ENCODE results near the gene RPS6KL1. TPM values are rescaled to one million over a fixed set of nuclear protein-coding genes. Genes with fewer than 3 reads are reported as not detected.

The RPS6KL1 gene
- total RNA-seq, 1 donor from 2014 or later, result 5.8 TPM

DNA sequence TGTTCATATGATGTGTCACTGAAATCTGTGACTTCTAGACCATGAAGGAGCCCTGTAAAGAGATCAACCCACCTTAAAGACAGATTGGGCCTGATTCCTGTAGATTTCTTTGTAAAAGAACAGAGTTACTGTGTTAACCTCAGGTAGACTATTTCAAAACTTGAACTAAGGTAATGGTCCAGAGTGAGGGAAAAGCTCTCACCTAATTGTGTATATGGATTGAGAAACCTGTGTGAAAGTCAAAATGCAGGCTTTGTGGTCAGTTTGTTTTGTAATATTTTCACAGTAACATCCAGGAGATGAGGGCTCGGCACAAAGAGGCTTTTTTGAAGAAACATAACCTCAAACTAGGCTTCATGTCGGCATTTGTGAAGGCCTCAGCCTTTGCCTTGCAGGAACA is 25.0 kb downstream of the RPS6KL1 start:
- no peak for DNase-seq (ENCODE audit: low spot score)
- Mint-ChIP-seq H3K4me1 (ENCODE audit: low read depth) (no peaks in the 10 kb centered on the region), H3K4me3 (ENCODE audit: unreplicated experiment) (no peak overlapping the region), H3K27me3 (ENCODE audit: low read depth) (no peaks in the 10 kb centered on the region), H3K36me3 (ENCODE audit: low read depth) (peaks cover 62% of the 10 kb centered on the region), H3K27ac (ENCODE audit: unreplicated experiment) (no peak overlapping the region), H3K9me3 (ENCODE audit: low read depth) (no peaks in the 10 kb centered on the region)
- TF ChIP-seq, protein P1, sequence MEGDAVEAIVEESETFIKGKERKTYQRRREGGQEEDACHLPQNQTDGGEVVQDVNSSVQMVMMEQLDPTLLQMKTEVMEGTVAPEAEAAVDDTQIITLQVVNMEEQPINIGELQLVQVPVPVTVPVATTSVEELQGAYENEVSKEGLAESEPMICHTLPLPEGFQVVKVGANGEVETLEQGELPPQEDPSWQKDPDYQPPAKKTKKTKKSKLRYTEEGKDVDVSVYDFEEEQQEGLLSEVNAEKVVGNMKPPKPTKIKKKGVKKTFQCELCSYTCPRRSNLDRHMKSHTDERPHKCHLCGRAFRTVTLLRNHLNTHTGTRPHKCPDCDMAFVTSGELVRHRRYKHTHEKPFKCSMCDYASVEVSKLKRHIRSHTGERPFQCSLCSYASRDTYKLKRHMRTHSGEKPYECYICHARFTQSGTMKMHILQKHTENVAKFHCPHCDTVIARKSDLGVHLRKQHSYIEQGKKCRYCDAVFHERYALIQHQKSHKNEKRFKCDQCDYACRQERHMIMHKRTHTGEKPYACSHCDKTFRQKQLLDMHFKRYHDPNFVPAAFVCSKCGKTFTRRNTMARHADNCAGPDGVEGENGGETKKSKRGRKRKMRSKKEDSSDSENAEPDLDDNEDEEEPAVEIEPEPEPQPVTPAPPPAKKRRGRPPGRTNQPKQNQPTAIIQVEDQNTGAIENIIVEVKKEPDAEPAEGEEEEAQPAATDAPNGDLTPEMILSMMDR (IDR thresholded peaks at IDR 0.05), result no peak

DNA sequence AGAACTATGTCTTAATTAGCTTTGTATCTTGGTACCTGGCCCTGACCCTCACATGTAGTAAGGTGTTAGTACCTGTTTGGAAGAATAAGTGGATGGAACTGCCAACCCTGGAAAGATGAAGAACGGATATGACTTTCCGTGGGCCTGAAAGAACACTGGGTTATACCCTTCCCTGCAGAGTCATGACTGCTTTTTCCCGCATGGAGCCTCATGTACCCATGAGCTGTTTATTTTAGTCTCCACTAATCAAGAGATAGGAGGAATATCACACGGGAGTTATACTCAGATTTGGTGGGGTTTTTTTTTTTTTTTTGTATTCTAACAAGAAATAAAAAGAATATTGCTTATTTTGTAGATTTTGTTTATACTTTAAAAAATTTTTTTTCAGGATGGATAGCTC is 25.4 kb downstream of the RPS6KL1 start:
- H3K4me1 Mint-ChIP-seq (ENCODE audit: low read depth), result no peaks in the 10 kb centered on the region
- no peaks in the 10 kb centered on the region for H3K27me3 Mint-ChIP-seq (ENCODE audit: low read depth)
- H3K27ac Mint-ChIP-seq (ENCODE audit: unreplicated experiment), result no peak overlapping the region
- H3K9me3 Mint-ChIP-seq (ENCODE audit: low read depth), result no peaks in the 10 kb centered on the region
- H3K4me3 Mint-ChIP-seq (ENCODE audit: unreplicated experiment), result no peak overlapping the region
- peaks cover 61% of the 10 kb centered on the region for H3K36me3 Mint-ChIP-seq (ENCODE audit: low read depth)
- no peak for DNase-seq (ENCODE audit: low spot score)
- TF ChIP-seq, protein P1 (IDR thresholded peaks at IDR 0.05), result no peak

DNA sequence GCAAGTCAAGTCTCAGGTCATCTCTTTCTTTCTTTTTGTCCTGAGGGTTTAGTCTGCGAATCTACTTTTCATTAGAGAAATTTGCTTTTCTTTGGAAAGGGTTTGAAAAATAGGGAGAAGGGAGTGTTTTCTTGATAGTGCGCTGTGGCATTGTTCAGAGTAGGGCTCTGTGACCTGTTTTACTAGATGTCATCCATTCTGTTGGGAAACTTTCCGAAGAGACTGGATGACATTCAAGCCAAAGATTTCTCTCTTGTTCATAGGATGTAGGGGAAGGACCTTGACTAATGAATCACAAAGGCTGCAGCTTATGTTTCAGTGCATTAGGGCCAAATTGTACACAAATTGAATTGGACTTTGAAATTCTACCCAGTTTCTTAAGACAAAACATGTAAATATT is 26.7 kb downstream of the RPS6KL1 start:
- H3K4me3 Mint-ChIP-seq (ENCODE audit: unreplicated experiment), result no peak overlapping the region
- TF ChIP-seq, protein P1 (IDR thresholded peaks at IDR 0.05), result no peak
- DNase-seq (ENCODE audit: low spot score), result no peak
- H3K9me3 Mint-ChIP-seq (ENCODE audit: low read depth), result no peaks in the 10 kb centered on the region
- H3K36me3 Mint-ChIP-seq (ENCODE audit: low read depth), result peaks cover 62% of the 10 kb centered on the region
- peaks cover 7% of the 10 kb centered on the region for H3K4me1 Mint-ChIP-seq (ENCODE audit: low read depth)
- H3K27ac Mint-ChIP-seq (ENCODE audit: unreplicated experiment), result no peak overlapping the region
- no peaks in the 10 kb centered on the region for H3K27me3 Mint-ChIP-seq (ENCODE audit: low read depth)

DNA sequence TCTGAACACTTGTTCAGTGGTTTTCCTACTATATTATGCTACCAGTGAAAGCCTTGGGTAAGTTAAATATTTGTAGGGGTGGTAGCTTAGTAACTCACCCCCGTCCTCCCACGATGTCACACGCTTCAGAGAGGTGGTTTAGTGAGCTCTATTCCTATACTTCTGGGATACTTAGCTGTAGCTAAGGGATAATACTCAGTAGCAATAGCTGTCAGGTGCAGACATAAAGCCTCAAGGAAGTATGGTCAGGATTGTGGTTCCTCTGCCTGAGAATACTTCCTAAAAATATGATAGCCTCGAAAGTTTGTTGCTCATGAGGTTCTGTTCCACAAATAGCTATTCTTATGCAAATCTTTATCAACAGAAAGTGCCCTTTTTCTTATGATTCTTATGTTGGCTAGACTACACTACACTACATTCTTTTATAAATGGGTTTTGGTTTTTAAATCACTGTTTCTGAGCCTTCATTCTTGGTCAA is 29.4 kb downstream of the RPS6KL1 start:
- Mint-ChIP-seq H3K9me3 (ENCODE audit: low read depth) (no peaks in the 10 kb centered on the region), H3K4me1 (ENCODE audit: low read depth) (peaks cover 11% of the 10 kb centered on the region), H3K4me3 (ENCODE audit: unreplicated experiment) (no peak overlapping the region), H3K27ac (ENCODE audit: unreplicated experiment) (no peak overlapping the region), H3K36me3 (ENCODE audit: low read depth) (peaks cover 52% of the 10 kb centered on the region), H3K27me3 (ENCODE audit: low read depth) (no peaks in the 10 kb centered on the region)
- DNase-seq (ENCODE audit: low spot score), result no peak
- TF ChIP-seq, protein P1 (IDR thresholded peaks at IDR 0.05), result no peak

DNA sequence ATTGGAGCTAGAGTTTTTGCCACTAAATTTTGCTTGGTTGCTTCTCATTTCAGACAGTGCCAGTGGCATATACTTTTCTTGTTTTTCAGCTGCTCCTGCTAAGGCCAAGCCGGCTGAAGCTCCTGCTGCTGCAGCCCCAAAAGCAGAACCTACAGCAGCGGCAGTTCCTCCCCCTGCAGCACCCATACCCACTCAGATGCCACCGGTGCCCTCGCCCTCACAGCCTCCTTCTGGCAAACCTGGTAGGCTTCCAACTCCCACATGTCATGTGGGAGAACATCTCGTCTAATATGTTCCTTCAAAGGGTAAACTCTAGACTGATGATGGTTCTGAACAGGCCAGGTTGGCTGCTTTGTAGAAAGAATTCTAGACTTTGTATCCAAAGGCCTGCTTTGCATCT is 30.3 kb downstream of the RPS6KL1 start:
- Mint-ChIP-seq H3K9me3 (ENCODE audit: low read depth) (no peaks in the 10 kb centered on the region), H3K27me3 (ENCODE audit: low read depth) (no peaks in the 10 kb centered on the region), H3K4me3 (ENCODE audit: unreplicated experiment) (no peak overlapping the region), H3K4me1 (ENCODE audit: low read depth) (peaks cover 16% of the 10 kb centered on the region), H3K27ac (ENCODE audit: unreplicated experiment) (no peak overlapping the region), H3K36me3 (ENCODE audit: low read depth) (peaks cover 49% of the 10 kb centered on the region)
- TF ChIP-seq, protein P1 (IDR thresholded peaks at IDR 0.05), result no peak
- no peak for DNase-seq (ENCODE audit: low spot score)

Measured in chondrocyte (in vitro differentiated cells).